ENCODE results near the gene SRSF11. TPM values are rescaled to one million over a fixed set of nuclear protein-coding genes. Genes with fewer than 3 reads are reported as not detected.
"Not testable (repeated sequence)": the region's sequence is repeated elsewhere in the genome, so short reads cannot be mapped to it uniquely, and the experiment has no call there.

Gene SRSF11
- total RNA-seq, 4 donors from 2014 or later = 53.5 to 171 (median 83.2) TPM

- H3K4me3 ChIP-seq = peak overlapping the region in 1 of 4 donors; percentile 79
Measured at GRCh38 chr1:70204139-70204538, 17.0 kb upstream of the SRSF11 start.

GRCh38 chr1:70204600-70204999 lies 16.6 kb upstream of the SRSF11 start:
- H3K27me3 ChIP-seq = no peaks in the 10 kb centered on the region
- 0% methylated on average over 4 of the region's 4 CpGs for WGBS, 2 donors
- peaks cover 0 to 11% (median 0%) of the 10 kb centered on the region in 3 donors for H3K36me3 ChIP-seq
- peak overlapping the region in 3 of 4 donors; percentile 86 to 94 (median 93) for H3K27ac ChIP-seq
- H3K9me3 ChIP-seq = no peaks in the 10 kb centered on the region
- peak overlapping the region; percentile 57 to 80 (median 78) for H3K4me3 ChIP-seq
- H3K4me1 ChIP-seq = peaks cover 16 to 64% (median 32%) of the 10 kb centered on the region in 3 donors
- intact Hi-C loops (cut with DNase I) = no loop called here
- TF ChIP-seq POLR2A (IDR thresholded peaks at IDR 0.05) = no peak
- no peak for TF ChIP-seq CTCF (IDR thresholded peaks at IDR 0.05)
- no peak for DNase-seq

More at GRCh38 chr1:70204139-70204538, 17.0 kb upstream of the SRSF11 start:
- H3K36me3 ChIP-seq = peaks cover 0 to 11% (median 0%) of the 10 kb centered on the region in 3 donors
- no peaks in the 10 kb centered on the region for H3K27me3 ChIP-seq
- 93 to 95% methylated on average over 1 of the region's 1 CpG for WGBS, 2 donors
- intact Hi-C loops (cut with DNase I) = no loop called here
- no peak for DNase-seq
- peaks cover 16 to 60% (median 32%) of the 10 kb centered on the region in 3 donors for H3K4me1 ChIP-seq
- no peaks in the 10 kb centered on the region for H3K9me3 ChIP-seq
- no peak overlapping the region for H3K27ac ChIP-seq
- no peak for TF ChIP-seq POLR2A (IDR thresholded peaks at IDR 0.05)
- TF ChIP-seq CTCF (IDR thresholded peaks at IDR 0.05) = no peak

- no peak for DNase-seq
- TF ChIP-seq CTCF (IDR thresholded peaks at IDR 0.05) (no peak), POLR2A (IDR thresholded peaks at IDR 0.05) (no peak)
- H3K27me3 ChIP-seq = no peaks in the 10 kb centered on the region
- H3K4me1 ChIP-seq = peaks cover 16 to 68% (median 32%) of the 10 kb centered on the region in 3 donors
- H3K9me3 ChIP-seq = no peaks in the 10 kb centered on the region
- peaks cover 0 to 14% (median 0%) of the 10 kb centered on the region in 3 donors for H3K36me3 ChIP-seq
- 1 to 2% methylated on average over 11 of the region's 11 CpGs for WGBS, 2 donors
- intact Hi-C loops (cut with DNase I) = no loop called here
- peak overlapping the region; percentile 86 to 94 (median 92) for H3K27ac ChIP-seq
- H3K4me3 ChIP-seq = peak overlapping the region; percentile 57 to 80 (median 78)
Measured at GRCh38 chr1:70205071-70205433, 16.1 kb upstream of the SRSF11 start.

GRCh38 chr1:70205434-70206118 lies 15.6 kb upstream of the SRSF11 start, which contains the start of gene LRRC40:
Gene LRRC40 (minus strand): TSS chr1:70205579. CDS start chr1:70205540, 39 bp downstream.
- DNase-seq = peak; percentile 63
- Histone ChIP-seq H3K9me3 (no peaks in the 10 kb centered on the region), H3K36me3 (peaks cover 0 to 17% (median 0%) of the 10 kb centered on the region in 3 donors), H3K4me1 (peaks cover 16 to 73% (median 34%) of the 10 kb centered on the region in 3 donors), H3K27ac (peak within 1 kb of the TSS; percentile 86 to 94 (median 92)), H3K27me3 (no peaks in the 10 kb centered on the region), H3K4me3 (peak within 1 kb of the TSS; percentile 57 to 80 (median 78))
- intact Hi-C loops (cut with DNase I) = no loop called here
- TF ChIP-seq POLR2A (IDR thresholded peaks at IDR 0.05) (peak in 3 of 4 donors; percentile 36 to 85 (median 68)), CTCF (IDR thresholded peaks at IDR 0.05) (peak in 1 of 6 experiments; percentile 57)
- 0% methylated on average over 9 to 25 of the region's 47 CpGs for WGBS, 2 donors

GRCh38 chr1:70206833-70207232 lies 14.3 kb upstream of the SRSF11 start:
- intact Hi-C loops (cut with DNase I); DNase-seq; H3K9me3 ChIP-seq; H3K27me3 ChIP-seq: not testable (repeated sequence)
- Histone ChIP-seq H3K4me1 (peaks cover 16 to 85% (median 34%) of the 10 kb centered on the region in 3 donors), H3K27ac (peak overlapping the region in 3 of 4 donors; percentile 86 to 94 (median 93)), H3K36me3 (peaks cover 0 to 17% (median 0%) of the 10 kb centered on the region in 3 donors), H3K4me3 (peak overlapping the region in 3 of 4 donors; percentile 77 to 80 (median 79))
- 73 to 82% methylated on average over 11 to 17 of the region's 17 CpGs for WGBS, 2 donors

Measured in esophagus squamous epithelium (tissue), 5 donors.